PC-9 (cell line): ENCODE measurements around the gene GAB2.

ENCODE experiments used
- EZH2 ChIP-seq: fragments of 200-600 bp; sonication (generic); IDR thresholded peaks from 2 replicates; pipeline ENCODE4 v1.8.0; 2017; ENCODE audit warnings: antibody characterized with exemption, low read depth
- TF ChIP-seq, protein P1 (sequence below): fragments of 200-600 bp; sonication (generic); conservative IDR thresholded peaks from 2 replicates; pipeline ENCODE4 v1.6.1; 2017; ENCODE audit warnings: mixed run types, antibody characterized with exemption, mild to moderate bottlenecking, moderate library complexity

GRCh38 chr11:78201096-78201818, 216.4 kb downstream of the GAB2 start:
- no peak for TF ChIP-seq EZH2
- TF ChIP-seq, protein P1, sequence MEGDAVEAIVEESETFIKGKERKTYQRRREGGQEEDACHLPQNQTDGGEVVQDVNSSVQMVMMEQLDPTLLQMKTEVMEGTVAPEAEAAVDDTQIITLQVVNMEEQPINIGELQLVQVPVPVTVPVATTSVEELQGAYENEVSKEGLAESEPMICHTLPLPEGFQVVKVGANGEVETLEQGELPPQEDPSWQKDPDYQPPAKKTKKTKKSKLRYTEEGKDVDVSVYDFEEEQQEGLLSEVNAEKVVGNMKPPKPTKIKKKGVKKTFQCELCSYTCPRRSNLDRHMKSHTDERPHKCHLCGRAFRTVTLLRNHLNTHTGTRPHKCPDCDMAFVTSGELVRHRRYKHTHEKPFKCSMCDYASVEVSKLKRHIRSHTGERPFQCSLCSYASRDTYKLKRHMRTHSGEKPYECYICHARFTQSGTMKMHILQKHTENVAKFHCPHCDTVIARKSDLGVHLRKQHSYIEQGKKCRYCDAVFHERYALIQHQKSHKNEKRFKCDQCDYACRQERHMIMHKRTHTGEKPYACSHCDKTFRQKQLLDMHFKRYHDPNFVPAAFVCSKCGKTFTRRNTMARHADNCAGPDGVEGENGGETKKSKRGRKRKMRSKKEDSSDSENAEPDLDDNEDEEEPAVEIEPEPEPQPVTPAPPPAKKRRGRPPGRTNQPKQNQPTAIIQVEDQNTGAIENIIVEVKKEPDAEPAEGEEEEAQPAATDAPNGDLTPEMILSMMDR: no peak
